Colonic mucosa (tissue), 4 donors: ENCODE measurements around the gene GJC1. TPM values are rescaled to one million over a fixed set of nuclear protein-coding genes. Genes with fewer than 3 reads are reported as not detected.

Experiments used
- DNase-seq: peaks from one replicate; pipeline ENCODE4 v3.0.0-alpha.2; 2020
- H3K27ac ChIP-seq: fragments of 200-600 bp; one replicate; pipeline ENCODE4 v1.8.0; 2021
- H3K27me3 ChIP-seq: fragments of 200-600 bp; one replicate; pipeline ENCODE4 v1.8.0; 2021
- H3K36me3 ChIP-seq: fragments of 200-600 bp; one replicate; pipeline ENCODE4 v1.8.0; 2021
- H3K4me1 ChIP-seq: fragments of 200-600 bp; one replicate; pipeline ENCODE4 v1.8.0; 2021; ENCODE audit warnings: mild to moderate bottlenecking
- H3K4me3 ChIP-seq: fragments of 200-600 bp; one replicate; pipeline ENCODE4 v1.8.0; 2021
- H3K9ac ChIP-seq, 2 donors: one replicate each; pipeline ENCODE4 v1.7.0; 2013; ENCODE audit warnings: control low read depth in 2 of 2, low read depth in 2 of 2, low read length in 2 of 2
- H3K9me3 ChIP-seq: fragments of 200-600 bp; one replicate; pipeline ENCODE4 v1.8.0; 2021
- CTCF ChIP-seq: fragments of 200-600 bp; IDR thresholded peaks from one replicate; pipeline ENCODE4 v1.8.0; 2022; ENCODE audit warnings: antibody characterized with exemption, mild to moderate bottlenecking
- intact Hi-C: fragments of 100-400 bp; cut with DNase I; formaldehyde crosslinking; loops from one replicate; pipeline ENCODE4 v1.14.1; 2022
- total RNA-seq, 2 donors: library from RNA; stranded (reverse); fragmentation: NEBNext Ultra II Directional in 1 of 2; extraction: Animal tissue kit (Norgen Biotek cat#: 25700) in 1 of 2; gene quantifications; one replicate each; pipeline ENCODE4 v1.2.1, GENCODE V29; 2021
- donor health status: healthy.
- donor health status: DM: no; HTN: no; CAD: no.
- donor health status: DM: no; HTN: no; CAD: no.

The GJC1 gene
- total RNA-seq, 2 donors from 2014 or later, result 1.1 to 8.2 TPM

DNA sequence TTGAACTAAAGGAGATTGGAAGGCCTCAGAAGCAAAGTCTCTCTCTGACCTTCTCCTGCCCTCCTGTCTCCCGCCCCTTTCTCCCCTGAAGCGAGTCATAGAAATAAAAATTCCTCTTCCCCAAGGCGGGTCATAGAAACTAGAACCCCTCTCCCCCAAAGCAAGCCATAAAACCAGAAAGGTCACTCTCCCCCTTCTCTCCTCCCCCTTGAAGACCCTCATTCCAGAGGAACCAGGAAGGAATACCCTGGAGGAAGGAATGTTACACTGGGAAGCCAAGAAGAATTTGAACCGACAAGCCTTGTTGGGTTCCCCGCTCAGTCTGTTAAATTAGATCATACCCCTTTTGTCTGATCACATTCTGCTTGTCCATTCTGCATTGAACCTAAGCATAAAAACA, 2.7 kb upstream of the GJC1 start:
- DNase-seq, result no peak
- Histone ChIP-seq H3K4me3 (no peak overlapping the region), H3K27ac (no peak overlapping the region), H3K27me3 (peaks cover 40% of the 10 kb centered on the region), H3K9ac (no peak overlapping the region), H3K9me3 (no peaks in the 10 kb centered on the region), H3K4me1 (peaks cover 5% of the 10 kb centered on the region), H3K36me3 (no peaks in the 10 kb centered on the region)
- intact Hi-C loops, result no loop called here
- no peak for TF ChIP-seq CTCF

DNA sequence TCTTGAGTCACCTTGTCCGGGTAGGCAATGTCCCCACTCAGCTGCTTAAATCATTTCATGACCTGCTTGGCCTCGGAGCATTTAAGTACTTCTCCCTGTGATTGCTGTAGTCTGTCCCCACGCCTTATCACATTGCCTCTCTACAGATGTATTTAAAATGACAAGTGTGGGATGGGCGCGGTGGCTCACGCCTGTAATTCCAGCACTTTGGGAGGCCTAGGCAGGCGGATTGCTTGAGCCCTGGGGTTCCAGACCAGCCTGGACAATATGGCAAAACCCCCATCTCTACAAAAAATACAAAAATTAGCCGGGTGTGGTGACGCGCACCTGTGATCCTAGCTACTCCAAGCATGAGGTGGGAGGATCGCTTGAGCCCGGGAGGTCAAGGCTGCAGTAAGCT, 1.3 kb upstream of the GJC1 start:
- H3K36me3 ChIP-seq, result no peaks in the 10 kb centered on the region
- H3K9ac ChIP-seq, result no peak overlapping the region
- no peak for TF ChIP-seq CTCF
- no peak overlapping the region for H3K27ac ChIP-seq
- H3K27me3 ChIP-seq, result peaks cover 45% of the 10 kb centered on the region
- intact Hi-C loops, result no loop called here
- H3K4me3 ChIP-seq, result no peak overlapping the region
- H3K4me1 ChIP-seq, result peaks cover 5% of the 10 kb centered on the region
- no peaks in the 10 kb centered on the region for H3K9me3 ChIP-seq
- no peak for DNase-seq

DNA sequence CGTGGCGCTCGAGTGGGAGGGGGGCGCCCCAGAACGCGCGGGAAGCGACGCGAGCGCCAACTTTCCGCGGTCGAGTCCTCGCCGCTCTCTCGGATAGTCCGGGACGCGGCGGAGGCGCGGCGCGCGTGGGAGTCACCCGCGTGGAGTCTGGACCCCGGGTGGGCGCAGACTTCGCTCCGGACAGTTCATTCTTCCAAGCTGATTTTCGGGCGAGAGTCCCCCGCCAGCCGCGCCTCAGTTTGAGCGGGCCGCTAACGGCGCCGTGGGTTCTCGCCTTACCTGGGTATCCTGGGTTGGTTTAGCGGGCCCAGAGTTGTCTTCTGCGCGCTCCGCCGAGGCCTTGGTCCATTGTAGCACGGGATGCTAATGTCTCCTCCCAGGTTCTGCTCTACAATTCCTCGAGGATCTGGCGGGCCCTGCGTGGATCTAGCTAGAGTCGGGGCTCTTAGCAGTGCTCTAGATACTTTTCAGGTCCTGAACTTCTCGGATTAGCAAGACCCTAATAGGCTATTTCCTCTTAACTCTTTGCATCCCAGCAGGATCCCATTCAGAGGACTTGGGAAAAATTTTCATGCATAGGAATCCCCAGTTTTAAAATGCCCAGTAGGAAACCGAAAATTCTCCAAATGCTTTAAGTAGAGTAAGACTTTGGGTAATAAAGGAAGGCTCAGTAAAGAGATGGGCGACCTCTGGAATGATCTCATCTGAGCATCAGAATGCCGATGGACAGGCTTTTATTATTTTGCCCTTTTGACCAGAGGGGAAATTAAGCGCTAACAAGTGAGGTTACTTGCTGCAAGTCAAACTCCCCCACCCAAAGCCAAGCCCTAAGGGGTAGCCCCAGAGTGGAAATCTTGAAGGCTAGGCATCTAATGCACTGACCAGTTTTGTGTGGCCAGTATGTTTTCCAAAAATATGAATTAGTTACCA, 537 bp upstream of the GJC1 start:
- Histone ChIP-seq H3K27me3 (peaks cover 45% of the 10 kb centered on the region), H3K9me3 (no peaks in the 10 kb centered on the region), H3K9ac (no peak overlapping the region), H3K4me3 (peak overlapping the region; percentile 32), H3K4me1 (peaks cover 5% of the 10 kb centered on the region), H3K27ac (no peak overlapping the region), H3K36me3 (no peaks in the 10 kb centered on the region)
- TF ChIP-seq CTCF, result no peak
- no peak for DNase-seq
- intact Hi-C loops, result no loop called here

- H3K4me1 ChIP-seq, result peaks cover 5% of the 10 kb centered on the region
- H3K36me3 ChIP-seq, result no peaks in the 10 kb centered on the region
- TF ChIP-seq CTCF, result no peak
- H3K9ac ChIP-seq, result peak overlapping the region in 1 of 2 donors; percentile 50
- H3K9me3 ChIP-seq, result no peaks in the 10 kb centered on the region
- peak overlapping the region; percentile 8 for H3K27ac ChIP-seq
- H3K27me3 ChIP-seq, result peaks cover 45% of the 10 kb centered on the region
- H3K4me3 ChIP-seq, result peak overlapping the region; percentile 32
- DNase-seq, result no peak
- intact Hi-C loops, result no loop called here
Observed at GRCh38 chr17:44828919-44829522, 1.1 kb downstream of the GJC1 start.

DNA sequence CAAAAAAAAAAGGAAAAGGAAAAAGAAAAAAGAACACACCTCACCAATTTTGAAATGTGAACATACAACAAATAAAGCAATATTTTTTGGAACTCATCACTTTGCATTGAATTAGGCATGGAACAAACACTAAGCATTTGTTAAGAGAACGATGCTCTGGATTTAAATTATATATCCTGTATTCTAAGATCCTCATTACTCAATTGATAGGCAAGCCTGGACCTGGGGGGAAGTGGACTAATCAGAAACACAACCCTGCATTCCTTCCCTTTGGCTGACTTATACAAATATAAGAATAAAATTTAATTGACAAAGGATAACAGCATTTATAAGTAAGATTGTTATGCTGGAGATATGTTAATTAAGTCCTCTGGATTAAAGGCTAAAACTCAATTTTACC, 2.2 kb downstream of the GJC1 start:
- peaks cover 5% of the 10 kb centered on the region for H3K4me1 ChIP-seq
- no peak overlapping the region for H3K9ac ChIP-seq
- H3K4me3 ChIP-seq, result no peak overlapping the region
- TF ChIP-seq CTCF, result no peak
- DNase-seq, result no peak
- no peak overlapping the region for H3K27ac ChIP-seq
- intact Hi-C loops, result no loop called here
- peaks cover 42% of the 10 kb centered on the region for H3K27me3 ChIP-seq
- H3K36me3 ChIP-seq, result no peaks in the 10 kb centered on the region
- no peaks in the 10 kb centered on the region for H3K9me3 ChIP-seq
